Measurements from ENCODE around the gene GOLIM4.

The GOLIM4 gene

GRCh38 chr3:168091302-168091858 is 4.3 kb downstream of the GOLIM4 start:
- H3K4me3 ChIP-seq (ENCODE audit: low read depth, low read length): no peak overlapping the region

DNA sequence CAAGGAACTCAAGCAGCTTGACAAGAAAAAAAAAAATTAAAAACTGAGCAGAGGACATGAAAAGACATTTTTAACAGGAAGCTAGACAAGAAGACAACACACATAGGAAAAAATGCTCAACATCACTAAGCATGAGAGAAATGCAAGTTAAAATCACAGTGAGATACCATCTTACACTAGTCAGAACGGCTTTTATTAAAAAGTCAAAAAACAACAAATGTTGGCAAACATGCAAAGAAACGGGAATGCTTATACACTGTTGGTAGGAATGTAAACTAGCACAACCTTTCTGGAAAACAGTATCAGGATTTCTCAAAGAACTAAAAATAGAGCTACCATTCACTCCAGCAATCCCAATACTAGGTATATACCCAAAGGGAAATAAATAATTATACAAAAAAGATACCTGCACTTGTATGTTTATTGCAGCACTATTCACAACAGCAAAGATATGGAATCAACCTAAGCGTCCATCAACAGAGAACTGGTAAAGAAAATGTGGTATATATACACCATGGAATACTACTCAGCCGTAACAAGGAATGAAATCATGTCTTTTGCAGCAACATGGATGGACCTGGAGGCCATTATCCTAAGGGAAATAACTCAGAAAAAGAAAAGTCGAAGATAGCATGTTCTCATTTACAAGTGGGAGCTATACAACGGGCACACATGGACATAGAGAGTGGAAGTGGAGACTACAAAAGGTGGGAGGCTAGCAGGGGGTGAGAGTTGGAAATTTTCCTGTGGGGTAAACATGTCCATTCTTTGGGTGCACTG is 5.2 kb downstream of the GOLIM4 start:
- no peak overlapping the region for H3K4me3 ChIP-seq (ENCODE audit: low read depth, low read length)
- TF ChIP-seq, protein P1, sequence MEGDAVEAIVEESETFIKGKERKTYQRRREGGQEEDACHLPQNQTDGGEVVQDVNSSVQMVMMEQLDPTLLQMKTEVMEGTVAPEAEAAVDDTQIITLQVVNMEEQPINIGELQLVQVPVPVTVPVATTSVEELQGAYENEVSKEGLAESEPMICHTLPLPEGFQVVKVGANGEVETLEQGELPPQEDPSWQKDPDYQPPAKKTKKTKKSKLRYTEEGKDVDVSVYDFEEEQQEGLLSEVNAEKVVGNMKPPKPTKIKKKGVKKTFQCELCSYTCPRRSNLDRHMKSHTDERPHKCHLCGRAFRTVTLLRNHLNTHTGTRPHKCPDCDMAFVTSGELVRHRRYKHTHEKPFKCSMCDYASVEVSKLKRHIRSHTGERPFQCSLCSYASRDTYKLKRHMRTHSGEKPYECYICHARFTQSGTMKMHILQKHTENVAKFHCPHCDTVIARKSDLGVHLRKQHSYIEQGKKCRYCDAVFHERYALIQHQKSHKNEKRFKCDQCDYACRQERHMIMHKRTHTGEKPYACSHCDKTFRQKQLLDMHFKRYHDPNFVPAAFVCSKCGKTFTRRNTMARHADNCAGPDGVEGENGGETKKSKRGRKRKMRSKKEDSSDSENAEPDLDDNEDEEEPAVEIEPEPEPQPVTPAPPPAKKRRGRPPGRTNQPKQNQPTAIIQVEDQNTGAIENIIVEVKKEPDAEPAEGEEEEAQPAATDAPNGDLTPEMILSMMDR (IDR thresholded peaks at IDR 0.05; ENCODE audit: borderline replicate concordance, insufficient read depth, low read depth, low read length): no peak

More at GRCh38 chr3:168091302-168091858, 4.3 kb downstream of the GOLIM4 start:
- TF ChIP-seq, protein P1 (IDR thresholded peaks at IDR 0.05; ENCODE audit: borderline replicate concordance, insufficient read depth, low read depth, low read length): no peak

- no peak overlapping the region for H3K4me3 ChIP-seq (ENCODE audit: low read depth, low read length)
- TF ChIP-seq, protein P1 (IDR thresholded peaks at IDR 0.05; ENCODE audit: borderline replicate concordance, insufficient read depth, low read depth, low read length): no peak
Observed at GRCh38 chr3:168089179-168089771, 6.4 kb downstream of the GOLIM4 start.

- no peak overlapping the region for H3K4me3 ChIP-seq (ENCODE audit: low read depth, low read length)
Observed at GRCh38 chr3:168088106-168088720, 7.5 kb downstream of the GOLIM4 start.

DNA sequence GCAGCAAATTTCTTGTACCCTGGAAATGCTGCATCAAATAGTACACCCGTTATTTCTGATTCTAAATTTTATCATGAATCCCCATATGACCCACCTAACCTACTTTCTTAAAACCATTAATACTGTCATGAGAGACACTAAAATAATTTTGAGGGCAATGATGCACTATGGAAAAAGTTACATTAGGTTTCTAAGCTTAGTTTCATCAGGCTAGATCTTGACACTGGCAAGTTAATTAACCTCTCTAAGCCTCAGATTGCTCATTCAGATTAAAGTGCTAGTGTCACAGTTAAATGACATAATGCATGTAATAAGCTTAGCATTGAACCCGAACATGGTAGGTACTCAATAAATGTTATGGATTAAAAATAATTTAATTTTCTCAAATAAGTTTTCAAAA is 8.2 kb downstream of the GOLIM4 start:
- TF ChIP-seq, protein P1 (IDR thresholded peaks at IDR 0.05; ENCODE audit: borderline replicate concordance, insufficient read depth, low read depth, low read length): no peak
- no peak overlapping the region for H3K4me3 ChIP-seq (ENCODE audit: low read depth, low read length)

More at GRCh38 chr3:168088106-168088720, 7.5 kb downstream of the GOLIM4 start:
- TF ChIP-seq, protein P1 (IDR thresholded peaks at IDR 0.05; ENCODE audit: borderline replicate concordance, insufficient read depth, low read depth, low read length): peak; percentile 53

DNA sequence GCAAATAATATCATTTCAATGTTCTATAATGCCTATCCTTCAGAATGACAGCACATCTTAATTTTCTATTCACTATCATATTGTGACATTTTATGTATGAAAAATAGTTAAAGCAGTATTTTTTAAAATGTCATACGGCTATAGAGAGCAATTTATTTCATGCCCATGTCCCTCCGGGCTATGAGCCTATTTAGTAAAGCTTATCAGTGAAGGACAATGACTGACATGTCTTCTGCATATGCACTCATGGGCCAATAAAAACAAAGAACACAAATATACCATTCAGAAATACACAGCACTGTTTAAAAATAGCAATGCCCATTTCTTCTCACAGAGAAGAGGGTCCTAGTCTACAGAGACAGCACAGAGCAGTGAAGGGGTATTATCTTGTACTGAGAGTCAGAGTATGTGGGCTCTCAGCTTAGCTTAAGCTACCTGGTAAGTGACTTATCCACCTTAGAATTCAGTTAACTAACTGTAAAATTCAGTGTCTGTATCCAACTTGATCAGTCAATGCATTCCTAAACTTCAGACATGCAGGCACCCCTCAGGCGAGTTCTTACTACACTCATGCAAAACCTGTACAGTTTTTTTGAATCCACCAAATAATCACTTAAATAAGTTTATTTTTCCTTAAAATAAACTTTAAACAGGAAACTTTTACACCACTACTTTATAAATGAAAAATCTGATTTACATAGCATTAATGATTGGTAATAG is 9.0 kb downstream of the GOLIM4 start:
- no peak overlapping the region for H3K4me3 ChIP-seq (ENCODE audit: low read depth, low read length)
- TF ChIP-seq, protein P1 (IDR thresholded peaks at IDR 0.05; ENCODE audit: borderline replicate concordance, insufficient read depth, low read depth, low read length): no peak

Data from GM12875 (cell line).